Stimulated activated naive CD8-positive, alpha-beta T cell treated with anti-CD3 and anti-CD28 coated beads, Interleukin-15, amount 100 ng/mL, for 72 hours (primary cell): ENCODE measurements around the gene PER2.
"Not testable (repeated sequence)": the region's sequence is repeated elsewhere in the genome, so short reads cannot be mapped to it uniquely, and the experiment has no call there.

Experiments used
- ATAC-seq: fragments of 150-1000 bp; cut with Tn5 transposase; 2 replicates; pipeline ENCODE4 v1.10.0; 2021; ENCODE audit warnings: mild to moderate bottlenecking, moderate library complexity
- DNase-seq, 2 donors: peaks; one replicate each; pipeline ENCODE4 v3.0.0; 2021 to 2022
- H3K27ac Mint-ChIP-seq, 2 donors: one replicate each; pipeline ENCODE4 v1.8.0; 2022; ENCODE audit warnings: mild to moderate bottlenecking in 2 of 2, mixed read lengths in 2 of 2, moderate library complexity in 2 of 2
- H3K27me3 Mint-ChIP-seq: one replicate; pipeline ENCODE4 v1.8.0; 2022; ENCODE audit warnings: mixed read lengths
- H3K4me1 Mint-ChIP-seq: one replicate; pipeline ENCODE4 v1.8.0; 2022; ENCODE audit warnings: mild to moderate bottlenecking, mixed read lengths
- H3K4me3 Mint-ChIP-seq, 2 donors: one replicate each; pipeline ENCODE4 v1.8.0; 2022; ENCODE audit warnings: mild to moderate bottlenecking in 2 of 2, mixed read lengths in 2 of 2, moderate library complexity in 1 of 2
- H3K9me3 Mint-ChIP-seq, 2 donors: one replicate each; pipeline ENCODE4 v1.8.0; 2022; ENCODE audit warnings: mixed read lengths in 2 of 2

Gene PER2

DNA sequence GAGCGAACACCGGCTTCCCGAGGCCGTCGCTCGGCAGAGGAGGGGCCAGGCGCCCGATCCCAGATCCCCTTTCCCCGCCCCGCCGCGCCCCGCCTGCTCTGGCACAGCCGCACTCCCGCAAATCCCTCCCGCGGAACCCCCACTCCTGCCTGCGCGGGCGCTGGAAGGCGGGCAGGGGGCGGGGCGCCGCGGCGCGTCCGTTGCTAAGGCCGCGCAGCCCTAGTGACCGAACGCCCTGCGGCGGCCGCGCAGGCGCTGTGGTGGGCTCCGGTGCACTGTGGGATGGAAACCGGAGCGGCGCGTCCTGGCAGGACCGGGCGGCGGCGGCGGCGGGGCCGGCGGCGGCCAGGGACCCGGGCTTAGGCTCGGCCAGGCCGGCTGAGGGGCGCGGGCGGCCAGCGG is 31.8 kb upstream of the PER2 start, which contains the start of gene TRAF3IP1:
Gene TRAF3IP1 (plus strand): TSS at position 273 of the 402 bp plus-strand sequence. CDS start 145 bp downstream, outside the sequence.
- H3K4me1 Mint-ChIP-seq = peaks cover 19% of the 10 kb centered on the region
- H3K27me3 Mint-ChIP-seq = peaks cover 15% of the 10 kb centered on the region
- ATAC-seq (peak; percentile 97), DNase-seq (peak; percentile 80 to 81)
- H3K9me3 Mint-ChIP-seq = no peaks in the 10 kb centered on the region
- H3K4me3 Mint-ChIP-seq = peak within 1 kb of the TSS; percentile 77 to 87
- H3K27ac Mint-ChIP-seq = peak within 1 kb of the TSS in 1 of 2 donors; percentile 49

DNA sequence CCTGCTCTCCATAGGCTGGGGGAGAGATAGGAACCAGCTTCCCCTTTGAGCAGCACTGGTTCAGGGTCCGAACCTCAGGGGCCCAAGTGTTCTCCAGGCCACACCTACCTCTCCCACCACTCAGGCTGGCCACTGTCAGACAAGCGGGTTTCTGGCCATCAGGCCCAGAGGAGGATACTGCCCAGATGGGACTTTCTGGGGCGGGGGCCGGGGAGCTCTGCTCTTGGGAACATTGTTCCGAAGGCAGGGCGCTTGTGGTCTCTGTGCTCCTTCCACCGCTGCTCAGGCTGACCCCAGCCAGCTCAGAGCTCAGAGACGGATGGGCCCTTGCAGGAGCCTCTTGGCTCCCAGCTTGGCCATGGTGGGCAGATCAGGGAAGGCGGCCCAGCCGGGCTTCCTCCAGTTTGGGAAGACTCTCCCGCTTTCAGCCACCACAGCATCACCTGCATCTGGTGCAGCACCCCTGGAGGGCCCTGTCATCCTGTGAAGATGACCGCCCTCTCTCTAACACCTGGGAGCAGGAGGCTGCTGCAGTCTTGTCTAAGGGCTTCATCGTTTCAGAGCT is 26.7 kb upstream of the PER2 start:
- Mint-ChIP-seq H3K4me1 (peaks cover 15% of the 10 kb centered on the region), H3K4me3 (no peak overlapping the region), H3K27me3 (peaks cover 15% of the 10 kb centered on the region), H3K27ac (no peak overlapping the region), H3K9me3 (no peaks in the 10 kb centered on the region)
- ATAC-seq = no peak
- no peak for DNase-seq

GRCh38 chr2:238314576-238314975 is 26.2 kb upstream of the PER2 start:
- no peak for DNase-seq
- H3K27me3 Mint-ChIP-seq = peaks cover 15% of the 10 kb centered on the region
- no peak overlapping the region for H3K27ac Mint-ChIP-seq
- peaks cover 11% of the 10 kb centered on the region for H3K4me1 Mint-ChIP-seq
- no peaks in the 10 kb centered on the region for H3K9me3 Mint-ChIP-seq
- no peak for ATAC-seq
- no peak overlapping the region for H3K4me3 Mint-ChIP-seq

DNA sequence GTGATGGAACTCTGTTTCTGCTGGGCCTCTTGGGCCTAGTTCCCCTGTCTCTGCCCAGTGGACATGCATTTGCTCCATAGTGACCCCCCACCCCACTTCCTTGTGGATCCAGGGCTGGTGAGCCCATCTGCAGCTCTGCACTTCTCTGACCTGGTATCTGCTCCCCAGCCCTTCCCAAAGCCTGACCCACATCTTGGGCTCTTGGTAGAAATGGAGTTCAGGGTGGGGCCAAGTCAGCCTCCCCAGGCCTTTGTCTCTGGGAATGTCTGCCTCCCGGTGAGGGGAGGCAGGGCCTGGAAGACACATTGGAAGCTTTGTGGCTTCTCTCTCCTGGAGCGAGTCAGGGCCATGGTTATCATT is 25.6 kb upstream of the PER2 start:
- no peak for ATAC-seq
- DNase-seq = no peak
- no peak overlapping the region for H3K27ac Mint-ChIP-seq
- peaks cover 6% of the 10 kb centered on the region for H3K4me1 Mint-ChIP-seq
- H3K9me3 Mint-ChIP-seq = no peaks in the 10 kb centered on the region
- peaks cover 21% of the 10 kb centered on the region for H3K27me3 Mint-ChIP-seq
- H3K4me3 Mint-ChIP-seq = no peak overlapping the region

GRCh38 chr2:238313289-238313990 is 25.0 kb upstream of the PER2 start:
- H3K9me3 Mint-ChIP-seq = no peaks in the 10 kb centered on the region
- H3K4me1 Mint-ChIP-seq = peaks cover 6% of the 10 kb centered on the region
- DNase-seq = peak; percentile 22 to 41
- H3K4me3 Mint-ChIP-seq = no peak overlapping the region
- H3K27ac Mint-ChIP-seq = no peak overlapping the region
- H3K27me3 Mint-ChIP-seq = peaks cover 24% of the 10 kb centered on the region
- ATAC-seq = peak; percentile 93

DNA sequence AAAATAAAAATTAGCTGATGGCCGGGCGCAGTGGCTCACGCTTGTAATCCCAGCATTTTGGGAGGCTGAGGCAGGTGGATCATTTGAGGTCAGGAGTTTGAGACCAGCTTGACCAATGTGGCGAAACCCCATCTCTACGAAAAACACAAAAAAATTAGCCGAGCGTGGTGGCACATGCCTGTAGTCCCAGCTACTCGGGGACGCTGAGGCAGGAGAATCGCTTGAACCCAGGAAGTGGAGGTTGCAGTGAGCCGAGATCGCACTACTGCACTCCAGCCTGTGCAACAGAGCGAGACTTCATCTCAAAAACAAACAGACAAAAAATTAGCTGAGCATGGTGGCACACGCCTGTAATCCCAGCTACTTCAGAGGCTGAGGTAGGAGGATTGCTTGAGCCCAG is 22.3 kb upstream of the PER2 start:
- H3K9me3 Mint-ChIP-seq, H3K4me1 Mint-ChIP-seq, ATAC-seq, H3K27ac Mint-ChIP-seq, H3K4me3 Mint-ChIP-seq, DNase-seq: not testable (repeated sequence)
- peaks cover 12% of the 10 kb centered on the region for H3K27me3 Mint-ChIP-seq

DNA sequence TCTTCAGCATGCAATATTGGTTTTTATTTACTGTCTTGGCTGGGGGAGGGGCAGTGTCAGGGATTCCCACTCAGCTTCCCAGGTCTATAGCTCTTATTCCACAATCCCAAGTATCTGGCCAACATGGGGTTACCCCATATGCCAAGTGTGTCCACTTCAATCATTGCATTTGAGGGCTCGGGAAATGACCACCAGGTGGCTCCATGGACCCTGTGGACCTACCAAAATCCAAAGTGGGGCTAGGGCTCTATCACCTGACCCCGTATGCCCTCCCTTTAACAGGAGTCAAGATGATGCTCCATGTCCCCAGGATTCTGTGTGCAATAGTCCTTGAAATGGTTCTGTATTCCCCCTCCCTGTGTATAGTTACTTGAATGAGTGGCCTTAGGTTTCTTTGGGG is 19.8 kb upstream of the PER2 start:
- ATAC-seq (no peak), DNase-seq (no peak)
- Mint-ChIP-seq H3K4me3 (no peak overlapping the region), H3K27ac (no peak overlapping the region), H3K4me1 (peaks cover under 1% of the 10 kb centered on the region), H3K27me3 (peaks cover 10% of the 10 kb centered on the region), H3K9me3 (no peaks in the 10 kb centered on the region)

DNA sequence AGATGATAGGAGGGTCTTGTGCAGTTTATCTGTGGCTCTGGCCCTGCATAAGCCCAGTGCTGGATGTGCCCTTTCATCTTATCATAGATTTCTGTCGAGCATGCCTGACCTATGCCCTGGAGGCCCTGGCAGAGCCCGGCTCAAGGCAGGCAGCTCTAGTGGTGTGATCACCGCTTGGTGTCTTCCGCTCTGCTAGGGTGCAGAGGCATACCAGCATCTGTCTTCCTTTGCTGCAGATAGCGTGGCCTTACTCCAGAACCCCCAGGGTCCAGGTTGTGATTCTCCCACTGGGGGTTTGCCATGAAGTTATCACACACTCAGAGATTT is 18.2 kb upstream of the PER2 start:
- ATAC-seq (no peak), DNase-seq (no peak)
- Mint-ChIP-seq H3K9me3 (no peaks in the 10 kb centered on the region), H3K27ac (no peak overlapping the region), H3K27me3 (peaks cover 10% of the 10 kb centered on the region), H3K4me3 (no peak overlapping the region), H3K4me1 (no peaks in the 10 kb centered on the region)

DNA sequence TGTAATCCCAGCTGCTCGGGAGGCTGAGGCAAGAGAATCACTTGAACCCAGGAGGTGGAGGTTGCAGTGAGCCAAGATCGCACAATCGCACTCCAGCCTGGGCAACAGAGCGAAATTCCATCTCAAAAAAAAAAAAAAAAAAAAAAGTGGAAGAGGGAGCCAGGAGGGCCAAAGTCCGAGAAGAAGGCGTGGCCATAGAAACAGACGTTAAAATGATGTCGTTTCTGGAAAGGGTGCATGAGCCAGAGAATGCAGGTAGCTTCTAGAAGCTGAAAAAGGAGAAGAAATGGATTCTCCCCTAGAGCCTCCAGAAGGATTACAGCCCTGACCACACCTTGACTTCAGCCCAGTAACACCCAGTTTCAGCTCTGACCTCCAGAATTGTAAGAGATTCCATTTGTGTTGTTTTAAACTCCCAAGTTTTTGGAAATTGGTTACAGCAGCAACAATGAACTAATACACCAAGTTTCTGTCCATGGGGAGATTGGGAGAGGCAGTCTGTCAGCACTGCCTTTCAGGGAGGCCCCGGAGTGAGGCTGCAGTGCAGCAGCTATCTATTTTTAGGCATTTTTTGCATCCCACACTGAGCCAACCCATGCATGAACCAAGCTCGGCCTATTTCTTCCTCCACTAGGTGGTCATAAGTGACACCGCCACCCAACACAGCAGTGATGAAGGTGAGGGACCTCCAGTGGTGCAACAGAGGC is 17.7 kb upstream of the PER2 start:
- Mint-ChIP-seq H3K9me3 (no peaks in the 10 kb centered on the region), H3K27ac (no peak overlapping the region), H3K4me1 (no peaks in the 10 kb centered on the region), H3K4me3 (no peak overlapping the region), H3K27me3 (peaks cover 10% of the 10 kb centered on the region)
- no peak for DNase-seq
- ATAC-seq = no peak

GRCh38 chr2:238305092-238305862 is 16.9 kb upstream of the PER2 start:
- ATAC-seq (no peak), DNase-seq (no peak)
- no peak overlapping the region for H3K27ac Mint-ChIP-seq
- no peak overlapping the region for H3K4me3 Mint-ChIP-seq
- no peaks in the 10 kb centered on the region for H3K4me1 Mint-ChIP-seq
- H3K9me3 Mint-ChIP-seq = no peaks in the 10 kb centered on the region
- H3K27me3 Mint-ChIP-seq = peaks cover 10% of the 10 kb centered on the region

- H3K27me3 Mint-ChIP-seq = peaks cover 5% of the 10 kb centered on the region
- no peak overlapping the region for H3K4me3 Mint-ChIP-seq
- H3K4me1 Mint-ChIP-seq = no peaks in the 10 kb centered on the region
- DNase-seq (no peak), ATAC-seq (no peak)
- no peaks in the 10 kb centered on the region for H3K9me3 Mint-ChIP-seq
- no peak overlapping the region for H3K27ac Mint-ChIP-seq
Measured at GRCh38 chr2:238304116-238304515, 15.7 kb upstream of the PER2 start.

- DNase-seq (no peak), ATAC-seq (no peak)
- no peaks in the 10 kb centered on the region for H3K27me3 Mint-ChIP-seq
- H3K4me3 Mint-ChIP-seq = no peak overlapping the region
- peak overlapping the region in 1 of 2 donors; percentile 42 for H3K27ac Mint-ChIP-seq
- H3K9me3 Mint-ChIP-seq = no peaks in the 10 kb centered on the region
- no peaks in the 10 kb centered on the region for H3K4me1 Mint-ChIP-seq
Measured at GRCh38 chr2:238302751-238303150, 14.3 kb upstream of the PER2 start.

GRCh38 chr2:238302087-238302486 is 13.7 kb upstream of the PER2 start:
- H3K4me1 Mint-ChIP-seq = no peaks in the 10 kb centered on the region
- no peak overlapping the region for H3K27ac Mint-ChIP-seq
- no peak for DNase-seq
- no peaks in the 10 kb centered on the region for H3K27me3 Mint-ChIP-seq
- ATAC-seq = no peak
- no peak overlapping the region for H3K4me3 Mint-ChIP-seq
- H3K9me3 Mint-ChIP-seq = no peaks in the 10 kb centered on the region

DNA sequence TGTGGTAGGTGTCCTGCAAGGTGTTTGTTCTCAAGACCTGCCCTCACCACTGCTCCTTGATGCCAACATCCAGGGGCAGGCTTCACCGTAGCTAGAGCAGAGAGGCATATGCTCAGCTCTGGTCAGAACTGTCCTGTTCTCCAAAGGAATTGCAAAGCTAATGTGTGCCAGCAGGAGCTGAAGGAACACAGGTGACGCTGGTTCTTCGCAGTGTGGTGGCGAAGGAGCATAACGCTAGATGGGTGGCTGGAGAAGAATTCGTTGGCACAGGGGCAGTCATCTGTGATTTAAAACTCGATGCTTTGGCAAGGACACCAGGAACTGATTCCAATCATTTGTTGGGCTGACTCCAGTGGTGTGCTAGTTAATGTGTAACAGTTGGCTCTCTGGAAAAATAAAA is 11.4 kb upstream of the PER2 start:
- Mint-ChIP-seq H3K27me3 (no peaks in the 10 kb centered on the region), H3K9me3 (no peaks in the 10 kb centered on the region)
- ATAC-seq = no peak

DNA sequence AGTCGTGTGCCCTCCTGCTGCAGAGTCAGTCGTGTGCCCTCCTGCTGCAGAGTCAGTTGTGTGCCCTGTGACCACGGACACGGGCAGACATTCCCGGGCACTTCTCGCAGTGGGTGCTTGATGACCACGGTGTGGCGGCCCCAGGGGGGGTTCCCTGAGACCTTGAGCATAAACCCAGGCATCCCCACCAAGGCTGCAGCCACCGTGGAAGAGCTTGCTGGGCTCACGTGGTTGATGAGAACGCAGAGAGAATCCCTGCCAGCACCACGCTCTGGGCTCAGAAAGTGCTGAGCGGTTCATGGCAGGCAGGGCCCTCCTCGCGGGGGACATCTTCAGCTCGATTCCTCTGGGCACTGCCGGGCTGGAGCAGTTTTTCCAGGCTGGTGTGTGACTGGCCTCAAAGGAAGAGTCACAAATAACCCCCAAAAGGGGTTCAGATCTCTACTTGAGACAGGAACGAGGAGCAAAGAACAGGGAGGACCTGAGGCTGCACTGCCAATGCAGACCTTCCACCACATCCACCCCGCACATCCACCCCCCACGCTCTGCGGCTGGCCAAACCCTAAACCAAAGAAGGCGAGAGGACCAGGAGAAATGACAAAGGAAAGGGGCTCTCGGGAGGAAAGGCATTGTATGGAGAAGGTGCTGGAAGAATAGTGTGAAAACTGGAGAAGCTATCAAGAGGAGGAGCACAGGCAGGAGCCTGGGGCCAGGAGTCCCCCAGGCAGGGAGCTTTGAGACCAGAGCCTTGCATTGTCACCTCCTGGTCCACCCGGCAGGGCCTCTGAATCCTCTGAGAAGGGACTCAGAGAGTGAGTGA is 8.4 kb upstream of the PER2 start:
- H3K27me3 Mint-ChIP-seq = no peaks in the 10 kb centered on the region
- H3K4me3 Mint-ChIP-seq = no peak overlapping the region
- DNase-seq (no peak), ATAC-seq (no peak)
- H3K4me1 Mint-ChIP-seq = no peaks in the 10 kb centered on the region
- no peaks in the 10 kb centered on the region for H3K9me3 Mint-ChIP-seq
- H3K27ac Mint-ChIP-seq = no peak overlapping the region

More for the DNA sequence above, 11.4 kb upstream of the PER2 start:
- no peak overlapping the region for H3K4me3 Mint-ChIP-seq
- no peak overlapping the region for H3K27ac Mint-ChIP-seq
- H3K4me1 Mint-ChIP-seq = no peaks in the 10 kb centered on the region
- no peak for DNase-seq
